GM19043 (cell line): ENCODE results near the gene SETBP1.

Experiments used
- ATAC-seq: cut with Tn5 transposase; IDR thresholded peaks from one replicate; pipeline ENCODE4 v1.9.1; 2021; ENCODE audit warnings: low read depth; ENCODE audit not compliant: unreplicated experiment

SETBP1 gene

GRCh38 chr18:45083226-45083855 lies 402.7 kb downstream of the SETBP1 start:
- no peak for ATAC-seq

GRCh38 chr18:45084206-45084605 lies 403.5 kb downstream of the SETBP1 start:
- ATAC-seq = no peak

- ATAC-seq = no peak
Measured at GRCh38 chr18:45085916-45086624, 405.4 kb downstream of the SETBP1 start.

GRCh38 chr18:45086777-45087176 lies 406.1 kb downstream of the SETBP1 start:
- no peak for ATAC-seq

- ATAC-seq = no peak
Measured at GRCh38 chr18:45090526-45091140, 409.9 kb downstream of the SETBP1 start.

- no peak for ATAC-seq
Measured at GRCh38 chr18:45100321-45101105, 419.8 kb downstream of the SETBP1 start.

GRCh38 chr18:45102126-45102525 lies 421.4 kb downstream of the SETBP1 start:
- ATAC-seq = no peak

- no peak for ATAC-seq
Measured at GRCh38 chr18:45102863-45103262, 422.2 kb downstream of the SETBP1 start.

- peak; percentile 47 for ATAC-seq
Measured at GRCh38 chr18:45103319-45104048, 422.8 kb downstream of the SETBP1 start.

- peak; percentile 23 for ATAC-seq
Measured at GRCh38 chr18:45104049-45104395, 423.3 kb downstream of the SETBP1 start.

- ATAC-seq = peak; percentile 81
Measured at GRCh38 chr18:45106331-45106774, 425.7 kb downstream of the SETBP1 start.

GRCh38 chr18:45107425-45107824 lies 426.7 kb downstream of the SETBP1 start:
- ATAC-seq = no peak

GRCh38 chr18:45108754-45109153 lies 428.1 kb downstream of the SETBP1 start:
- no peak for ATAC-seq

GRCh38 chr18:45109271-45109670 lies 428.6 kb downstream of the SETBP1 start:
- ATAC-seq = no peak

- ATAC-seq = no peak
Measured at GRCh38 chr18:45109706-45110105, 429.0 kb downstream of the SETBP1 start.

GRCh38 chr18:45110577-45111501 lies 430.2 kb downstream of the SETBP1 start:
- no peak for ATAC-seq

- no peak for ATAC-seq
Measured at GRCh38 chr18:45111502-45111848, 430.8 kb downstream of the SETBP1 start.

GRCh38 chr18:45112682-45113081 lies 432.0 kb downstream of the SETBP1 start:
- ATAC-seq = no peak

GRCh38 chr18:45116116-45116515 lies 435.4 kb downstream of the SETBP1 start:
- no peak for ATAC-seq
